MG63 (cell line): ENCODE measurements around the gene TBXAS1. TPM values are rescaled to one million over a fixed set of nuclear protein-coding genes. Genes with fewer than 3 reads are reported as not detected.

Source experiments
- DNase-seq: peaks from one replicate; pipeline ENCODE4 v3.0.0-alpha.2; 2020
- H3K27me3 ChIP-seq: fragments of 250-450 bp; sonication (Bioruptor Pico); 2 replicates; pipeline ENCODE4 v1.5.1; 2020; ENCODE audit warnings: mild to moderate bottlenecking, moderate library complexity
- H3K36me3 ChIP-seq: fragments of 250-450 bp; sonication (Bioruptor Pico); 2 replicates; pipeline ENCODE4 v1.5.1; 2020; ENCODE audit warnings: mild to moderate bottlenecking, moderate library complexity
- H3K4me3 ChIP-seq: fragments of 250-450 bp; sonication (Bioruptor Pico); 2 replicates; pipeline ENCODE4 v1.5.1; 2020; ENCODE audit warnings: mild to moderate bottlenecking, moderate library complexity
- H3K9me3 ChIP-seq: fragments of 250-450 bp; sonication (Bioruptor Pico); 2 replicates; pipeline ENCODE4 v1.5.1; 2020; ENCODE audit warnings: mild to moderate bottlenecking, moderate library complexity
- total RNA-seq: library from RNA; depleted of rRNA; stranded (reverse); fragments of >200 nt; shearing (Covaris generic); gene quantifications from 2 replicates; pipeline ENCODE4 v1.2.3, GENCODE V29; 2014; ENCODE audit warnings: low replicate concordance

The TBXAS1 gene
- total RNA-seq, 1 experiment from 2014 or later, result 0.56 TPM

- Histone ChIP-seq H3K4me3 (no peak overlapping the region), H3K9me3 (no peaks in the 10 kb centered on the region), H3K36me3 (no peaks in the 10 kb centered on the region), H3K27me3 (no peaks in the 10 kb centered on the region)
- DNase-seq, result no peak
These were observed 112.4 kb downstream of the TBXAS1 start for GRCh38 chr7:139941421-139941820.

- no peaks in the 10 kb centered on the region for H3K36me3 ChIP-seq
- H3K4me3 ChIP-seq, result no peak overlapping the region
- no peaks in the 10 kb centered on the region for H3K27me3 ChIP-seq
- no peaks in the 10 kb centered on the region for H3K9me3 ChIP-seq
- DNase-seq, result no peak
These were observed 112.8 kb downstream of the TBXAS1 start for GRCh38 chr7:139941866-139942265.

- H3K27me3 ChIP-seq, result no peaks in the 10 kb centered on the region
- DNase-seq, result no peak
These were observed 113.6 kb downstream of the TBXAS1 start for GRCh38 chr7:139942636-139943035.

GRCh38 chr7:139943401-139943800, 114.3 kb downstream of the TBXAS1 start:
- no peaks in the 10 kb centered on the region for H3K9me3 ChIP-seq
- no peaks in the 10 kb centered on the region for H3K36me3 ChIP-seq
- H3K4me3 ChIP-seq, result no peak overlapping the region
- no peaks in the 10 kb centered on the region for H3K27me3 ChIP-seq
- DNase-seq, result no peak

More at GRCh38 chr7:139942636-139943035, 113.6 kb downstream of the TBXAS1 start:
- no peak overlapping the region for H3K4me3 ChIP-seq
- no peaks in the 10 kb centered on the region for H3K36me3 ChIP-seq
- no peaks in the 10 kb centered on the region for H3K9me3 ChIP-seq

- DNase-seq, result no peak
- H3K36me3 ChIP-seq, result no peaks in the 10 kb centered on the region
- H3K9me3 ChIP-seq, result no peaks in the 10 kb centered on the region
- no peak overlapping the region for H3K4me3 ChIP-seq
- no peaks in the 10 kb centered on the region for H3K27me3 ChIP-seq
These were observed 115.2 kb downstream of the TBXAS1 start for GRCh38 chr7:139944248-139944647.

GRCh38 chr7:139946533-139946932, 117.5 kb downstream of the TBXAS1 start:
- H3K36me3 ChIP-seq, result no peaks in the 10 kb centered on the region

GRCh38 chr7:139947021-139947420, 118.0 kb downstream of the TBXAS1 start:
- H3K36me3 ChIP-seq, result no peaks in the 10 kb centered on the region
- no peaks in the 10 kb centered on the region for H3K27me3 ChIP-seq
- H3K4me3 ChIP-seq, result no peak overlapping the region
- no peak for DNase-seq
- H3K9me3 ChIP-seq, result no peaks in the 10 kb centered on the region

More at GRCh38 chr7:139946533-139946932, 117.5 kb downstream of the TBXAS1 start:
- Histone ChIP-seq H3K4me3 (no peak overlapping the region), H3K27me3 (no peaks in the 10 kb centered on the region), H3K9me3 (no peaks in the 10 kb centered on the region)
- no peak for DNase-seq

- H3K27me3 ChIP-seq, result no peaks in the 10 kb centered on the region
- H3K9me3 ChIP-seq, result no peaks in the 10 kb centered on the region
- no peak overlapping the region for H3K4me3 ChIP-seq
- no peaks in the 10 kb centered on the region for H3K36me3 ChIP-seq
- no peak for DNase-seq
These were observed 119.1 kb downstream of the TBXAS1 start for GRCh38 chr7:139948167-139948566.

GRCh38 chr7:139948587-139949335, 119.7 kb downstream of the TBXAS1 start:
- no peak for DNase-seq
- no peaks in the 10 kb centered on the region for H3K9me3 ChIP-seq
- H3K36me3 ChIP-seq, result no peaks in the 10 kb centered on the region
- H3K27me3 ChIP-seq, result no peaks in the 10 kb centered on the region
- H3K4me3 ChIP-seq, result no peak overlapping the region

GRCh38 chr7:139949629-139950028, 120.6 kb downstream of the TBXAS1 start:
- no peaks in the 10 kb centered on the region for H3K36me3 ChIP-seq
- no peaks in the 10 kb centered on the region for H3K27me3 ChIP-seq
- H3K9me3 ChIP-seq, result no peaks in the 10 kb centered on the region
- H3K4me3 ChIP-seq, result no peak overlapping the region
- DNase-seq, result no peak

GRCh38 chr7:139950881-139951525, 121.9 kb downstream of the TBXAS1 start:
- H3K36me3 ChIP-seq, result no peaks in the 10 kb centered on the region
- H3K27me3 ChIP-seq, result no peaks in the 10 kb centered on the region
- no peak overlapping the region for H3K4me3 ChIP-seq
- no peak for DNase-seq
- H3K9me3 ChIP-seq, result no peaks in the 10 kb centered on the region

GRCh38 chr7:139953229-139953628, 124.2 kb downstream of the TBXAS1 start:
- Histone ChIP-seq H3K27me3 (no peaks in the 10 kb centered on the region), H3K36me3 (no peaks in the 10 kb centered on the region), H3K4me3 (no peak overlapping the region), H3K9me3 (no peaks in the 10 kb centered on the region)
- DNase-seq, result no peak

GRCh38 chr7:139955109-139955820, 126.2 kb downstream of the TBXAS1 start:
- Histone ChIP-seq H3K27me3 (no peaks in the 10 kb centered on the region), H3K9me3 (no peaks in the 10 kb centered on the region), H3K4me3 (no peak overlapping the region), H3K36me3 (no peaks in the 10 kb centered on the region)
- DNase-seq, result no peak

- Histone ChIP-seq H3K27me3 (no peaks in the 10 kb centered on the region), H3K9me3 (no peaks in the 10 kb centered on the region), H3K36me3 (no peaks in the 10 kb centered on the region), H3K4me3 (no peak overlapping the region)
- no peak for DNase-seq
These were observed 129.7 kb downstream of the TBXAS1 start for GRCh38 chr7:139958599-139959284.

- no peaks in the 10 kb centered on the region for H3K27me3 ChIP-seq
- DNase-seq, result no peak
- no peak overlapping the region for H3K4me3 ChIP-seq
- H3K9me3 ChIP-seq, result no peaks in the 10 kb centered on the region
- no peaks in the 10 kb centered on the region for H3K36me3 ChIP-seq
These were observed 130.2 kb downstream of the TBXAS1 start for GRCh38 chr7:139959285-139959628.

- Histone ChIP-seq H3K4me3 (no peak overlapping the region), H3K36me3 (no peaks in the 10 kb centered on the region), H3K27me3 (no peaks in the 10 kb centered on the region), H3K9me3 (no peaks in the 10 kb centered on the region)
- no peak for DNase-seq
These were observed 130.7 kb downstream of the TBXAS1 start for GRCh38 chr7:139959718-139960117.

- H3K9me3 ChIP-seq, result no peaks in the 10 kb centered on the region
- H3K36me3 ChIP-seq, result no peaks in the 10 kb centered on the region
- no peak overlapping the region for H3K4me3 ChIP-seq
- H3K27me3 ChIP-seq, result no peaks in the 10 kb centered on the region
- no peak for DNase-seq
These were observed 131.1 kb downstream of the TBXAS1 start for GRCh38 chr7:139960157-139960556.
